Activated CD4-positive, alpha-beta memory T cell treated with anti-CD3 and anti-CD28 coated beads, Interleukin-2, amount 10 ng/mL, durations not matched to agents 7 days and 5 days (primary cell): Measurements from ENCODE around the gene TAPBPL. TPM values are rescaled to one million over a fixed set of nuclear protein-coding genes. Genes with fewer than 3 reads are reported as not detected.
"Not testable (repeated sequence)": the region's sequence is repeated elsewhere in the genome, so short reads cannot be mapped to it uniquely, and the experiment has no call there.

Source experiments
- CTCF ChIA-PET: fragments of 350-600 bp; sonication (Branson Sonifier 250); formaldehyde crosslinking; loops from one replicate; lab custom pipeline; 2021; ENCODE audit warnings: antibody characterized with exemption, inconsistent platforms; lab: Charles Lee
- POLR2A ChIA-PET: fragments of 350-600 bp; sonication (Branson Sonifier 250); formaldehyde crosslinking; loops from one replicate; lab custom pipeline; 2021; ENCODE audit warnings: antibody characterized with exemption; lab: Charles Lee
- DNase-seq: peaks from one replicate; pipeline ENCODE4 v3.0.0-alpha.2; 2020
- H3K27ac Mint-ChIP-seq: one replicate; pipeline ENCODE4 v1.8.0; 2021; ENCODE audit warnings: mild to moderate bottlenecking, mixed read lengths
- H3K27me3 Mint-ChIP-seq: one replicate; pipeline ENCODE4 v1.8.0; 2021; ENCODE audit warnings: mixed read lengths
- H3K36me3 Mint-ChIP-seq: one replicate; pipeline ENCODE4 v1.8.0; 2021; ENCODE audit warnings: low read depth, mixed read lengths
- H3K4me1 Mint-ChIP-seq: one replicate; pipeline ENCODE4 v1.8.0; 2021; ENCODE audit warnings: mixed read lengths
- H3K4me3 Mint-ChIP-seq: one replicate; pipeline ENCODE4 v1.8.0; 2021; ENCODE audit warnings: mild to moderate bottlenecking, mixed read lengths
- H3K9me3 Mint-ChIP-seq: one replicate; pipeline ENCODE4 v1.8.0; 2021; ENCODE audit warnings: mixed read lengths
- total RNA-seq, 2 experiments: library from RNA; stranded (reverse); gene quantifications; one replicate each; pipeline ENCODE4 v1.2.3, GENCODE V29; 2021

The TAPBPL gene
- total RNA-seq, 2 experiments from 2014 or later = 45.0 to 49.0 TPM

- DNase-seq = no peak
- Mint-ChIP-seq H3K4me3 (no peak overlapping the region), H3K36me3 (peaks cover 82% of the 10 kb centered on the region), H3K4me1 (peaks cover 85% of the 10 kb centered on the region), H3K9me3 (no peaks in the 10 kb centered on the region), H3K27me3 (no peaks in the 10 kb centered on the region), H3K27ac (peak overlapping the region; percentile 66)
- CTCF ChIA-PET = interaction anchor here (0.5 to 2.3 kb wide), 26 partner anchors 12 to 499 kb away, joined by 3 to 95 read pairs (median 6); partner anchors contain the start of genes CD27, GAPDH, MRPL51 and TAPBPL
- POLR2A ChIA-PET = interaction anchor here (0.7 to 7.9 kb wide), 14 partner anchors 9 to 131 kb away, joined by 3 to 215 read pairs (median 6); partner anchors contain the start of genes CD27, GAPDH, MRPL51 and TAPBPL
Measured at GRCh38 chr12:6465467-6466183, 13.8 kb downstream of the TAPBPL start.

DNA sequence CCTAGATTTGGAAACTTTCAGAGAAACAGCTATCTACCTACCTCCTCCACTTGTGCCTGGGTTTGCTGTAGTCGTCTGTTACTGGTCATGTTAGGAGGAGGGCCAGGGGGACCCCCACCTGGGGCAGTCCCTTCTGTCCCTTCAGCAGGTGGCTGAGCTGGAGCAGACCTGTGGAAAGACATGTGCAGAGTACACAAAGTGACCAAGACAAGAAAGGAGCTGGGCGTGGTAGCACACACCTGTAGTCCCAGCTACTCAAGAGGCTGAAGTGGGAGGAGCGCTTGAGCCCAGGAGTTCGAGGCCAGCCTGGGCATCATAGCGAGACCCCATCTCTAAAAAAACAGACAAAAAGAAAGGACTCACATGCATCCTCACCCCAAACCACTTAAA lies 14.3 kb downstream of the TAPBPL start:
- Mint-ChIP-seq H3K4me3 (no peak overlapping the region), H3K27ac (peak overlapping the region; percentile 27), H3K27me3 (no peaks in the 10 kb centered on the region), H3K4me1 (peaks cover 83% of the 10 kb centered on the region), H3K9me3 (no peaks in the 10 kb centered on the region), H3K36me3 (peaks cover 77% of the 10 kb centered on the region)
- DNase-seq = no peak
- ChIA-PET CTCF (interaction anchor here (1.2 to 2.3 kb wide), 22 partner anchors 15 to 499 kb away, joined by 3 to 95 read pairs (median 8); partner anchors contain the start of genes CD27, GAPDH, MRPL51 and TAPBPL), POLR2A (interaction anchor here (0.7 to 7.9 kb wide), 9 partner anchors 9 to 130 kb away, joined by 4 to 215 read pairs (median 14); partner anchors contain the start of genes CD27, GAPDH, MRPL51 and TAPBPL)

- Mint-ChIP-seq H3K4me1 (peaks cover 83% of the 10 kb centered on the region), H3K27ac (peak overlapping the region; percentile 56), H3K36me3 (peaks cover 71% of the 10 kb centered on the region)
- H3K4me3 Mint-ChIP-seq, H3K27me3 Mint-ChIP-seq, DNase-seq, H3K9me3 Mint-ChIP-seq: not testable (repeated sequence)
- ChIA-PET POLR2A (interaction anchor here (1.7 to 7.9 kb wide), 7 partner anchors 10 to 130 kb away, joined by 6 to 215 read pairs (median 27); partner anchors contain the start of genes CD27, GAPDH, MRPL51 and TAPBPL), CTCF (interaction anchor here (2.1 to 2.3 kb wide), 6 partner anchors 16 to 144 kb away, joined by 6 to 95 read pairs (median 20); partner anchors contain the start of genes MRPL51 and TAPBPL)
Measured at GRCh38 chr12:6466751-6467150, 14.9 kb downstream of the TAPBPL start.

- DNase-seq, H3K27me3 Mint-ChIP-seq, CTCF ChIA-PET, H3K27ac Mint-ChIP-seq, H3K9me3 Mint-ChIP-seq: not testable (repeated sequence)
- POLR2A ChIA-PET = interaction anchor here (3.8 to 6.4 kb wide), 4 partner anchors 15 to 65 kb away, joined by 32 to 298 read pairs (median 110); partner anchors contain the start of genes CD27, MRPL51, NCAPD2 and TAPBPL
- Mint-ChIP-seq H3K4me3 (peak overlapping the region; percentile 89), H3K4me1 (peaks cover 79% of the 10 kb centered on the region), H3K36me3 (peaks cover 61% of the 10 kb centered on the region)
Measured at GRCh38 chr12:6467571-6468282, 15.9 kb downstream of the TAPBPL start.

GRCh38 chr12:6468283-6468575 lies 16.4 kb downstream of the TAPBPL start:
- Mint-ChIP-seq H3K4me1 (peaks cover 74% of the 10 kb centered on the region), H3K9me3 (no peaks in the 10 kb centered on the region), H3K27ac (peak overlapping the region; percentile 88), H3K36me3 (peaks cover 56% of the 10 kb centered on the region), H3K4me3 (peak overlapping the region; percentile 89), H3K27me3 (no peaks in the 10 kb centered on the region)
- DNase-seq = no peak
- ChIA-PET POLR2A (interaction anchor here (3.8 to 6.4 kb wide), 4 partner anchors 16 to 64 kb away, joined by 32 to 298 read pairs (median 110); partner anchors contain the start of genes CD27, MRPL51, NCAPD2 and TAPBPL), CTCF (interaction anchor here (1.2 to 2.3 kb wide), 3 partner anchors 20 to 70 kb away, joined by 4 to 9 read pairs (median 8); no protein-coding TSS in a partner anchor)

DNA sequence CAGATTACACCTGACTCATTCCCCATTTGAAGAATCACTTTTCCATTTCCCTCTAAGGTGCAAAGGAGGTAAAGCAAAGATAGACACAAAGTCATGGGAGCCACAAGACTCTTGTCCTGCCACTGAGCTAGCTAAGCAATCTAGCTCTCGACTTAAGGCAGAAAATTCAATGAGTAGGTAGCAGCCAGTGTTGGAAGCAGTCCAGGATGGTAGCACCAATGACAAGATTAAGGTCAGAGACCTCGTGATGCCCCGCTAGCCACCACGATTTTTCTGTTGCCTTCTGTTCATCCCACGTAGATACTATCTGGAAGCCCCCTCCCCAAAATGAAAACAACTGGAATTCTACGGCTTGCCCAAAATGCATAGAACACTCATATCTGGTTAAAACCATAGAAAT lies 17.2 kb downstream of the TAPBPL start:
- Mint-ChIP-seq H3K4me1 (peaks cover 65% of the 10 kb centered on the region), H3K9me3 (no peaks in the 10 kb centered on the region), H3K4me3 (peak overlapping the region; percentile 89), H3K27me3 (peaks cover 3% of the 10 kb centered on the region), H3K27ac (peak overlapping the region; percentile 88), H3K36me3 (peaks cover 49% of the 10 kb centered on the region)
- POLR2A ChIA-PET = interaction anchor here (1.4 to 6.4 kb wide), 8 partner anchors 17 to 95 kb away, joined by 6 to 298 read pairs (median 45); partner anchors contain the start of genes CD27, GAPDH, MRPL51 and NCAPD2
- no peak for DNase-seq
- CTCF ChIA-PET = interaction anchor here (0.8 to 2.3 kb wide), 7 partner anchors 8 to 133 kb away, joined by 3 to 9 read pairs (median 4); no protein-coding TSS in a partner anchor

GRCh38 chr12:6469609-6470374 lies 17.9 kb downstream of the TAPBPL start:
- Mint-ChIP-seq H3K27ac (peak overlapping the region; percentile 88), H3K27me3 (peaks cover 7% of the 10 kb centered on the region), H3K4me3 (peak overlapping the region; percentile 89), H3K9me3 (no peaks in the 10 kb centered on the region), H3K4me1 (peaks cover 58% of the 10 kb centered on the region), H3K36me3 (peaks cover 42% of the 10 kb centered on the region)
- ChIA-PET CTCF (interaction anchor here (0.6 to 2.3 kb wide), 26 partner anchors 8 to 421 kb away, joined by 3 to 13 read pairs (median 4); partner anchors contain the start of genes GAPDH, MRPL51 and TAPBPL), POLR2A (interaction anchor here (0.8 to 6.4 kb wide), 34 partner anchors 10 to 474 kb away, joined by 3 to 298 read pairs (median 5); partner anchors contain the start of genes C12orf57, CD27, CDCA3 and COPS7A)
- DNase-seq = no peak

DNA sequence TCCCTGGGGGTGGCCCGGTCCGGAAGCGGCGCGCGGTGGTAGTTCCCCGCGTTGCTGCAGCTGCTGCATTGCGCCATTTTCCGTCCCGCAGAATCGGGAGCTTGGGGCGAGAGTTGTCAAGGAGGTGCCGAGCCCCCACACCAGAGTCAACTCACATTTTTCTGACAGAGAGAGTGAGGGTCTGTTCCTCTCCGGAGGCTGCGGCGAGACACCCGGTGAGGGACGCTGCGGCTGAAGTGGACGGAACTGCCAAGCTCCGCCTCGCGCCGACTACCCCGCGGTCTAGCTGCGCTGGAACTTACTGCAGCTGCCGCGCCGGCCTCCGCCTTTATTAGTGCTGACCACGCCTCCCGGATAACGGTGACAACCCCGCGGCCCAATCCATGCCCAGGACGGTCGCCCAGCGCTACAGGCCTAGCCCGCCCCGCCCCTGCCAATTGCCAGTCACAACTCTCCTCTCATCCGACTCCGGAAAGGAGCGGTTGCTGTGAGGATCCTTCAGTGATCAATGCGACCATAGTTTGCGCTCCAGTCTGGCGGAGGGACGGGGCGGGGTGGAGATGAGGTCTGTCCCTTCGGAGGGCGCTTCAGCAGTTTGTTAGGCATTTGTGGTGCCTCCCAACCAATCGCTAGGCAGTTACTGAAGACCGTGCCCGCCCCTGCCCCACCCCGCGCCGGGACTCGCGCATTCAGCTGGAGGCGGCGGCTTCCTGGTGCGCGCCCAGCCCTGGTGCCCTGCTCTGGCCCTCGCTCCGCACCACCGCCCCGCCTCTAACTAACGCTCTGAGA lies 18.7 kb downstream of the TAPBPL start, which contains the start of gene VAMP1:
TSS of gene VAMP1 (minus strand) at position 303 of the 789 bp plus-strand sequence. CDS start at position 157, 146 bp downstream.
- H3K27me3 Mint-ChIP-seq = peaks cover 8% of the 10 kb centered on the region
- peak within 1 kb of the TSS; percentile 89 for H3K4me3 Mint-ChIP-seq
- peak within 1 kb of the TSS; percentile 88 for H3K27ac Mint-ChIP-seq
- ChIA-PET POLR2A (interaction anchor here (0.7 to 6.4 kb wide), 40 partner anchors 10 to 638 kb away, joined by 3 to 298 read pairs (median 5); partner anchors contain the start of genes C12orf57, CD27, CDCA3 and COPS7A), CTCF (interaction anchor here (0.7 to 2.3 kb wide), 27 partner anchors 9 to 420 kb away, joined by 3 to 13 read pairs (median 4); partner anchors contain the start of genes GAPDH, MRPL51 and TAPBPL)
- H3K4me1 Mint-ChIP-seq = peaks cover 52% of the 10 kb centered on the region
- peak; percentile 99 for DNase-seq
- H3K36me3 Mint-ChIP-seq = peaks cover 38% of the 10 kb centered on the region
- no peaks in the 10 kb centered on the region for H3K9me3 Mint-ChIP-seq

DNA sequence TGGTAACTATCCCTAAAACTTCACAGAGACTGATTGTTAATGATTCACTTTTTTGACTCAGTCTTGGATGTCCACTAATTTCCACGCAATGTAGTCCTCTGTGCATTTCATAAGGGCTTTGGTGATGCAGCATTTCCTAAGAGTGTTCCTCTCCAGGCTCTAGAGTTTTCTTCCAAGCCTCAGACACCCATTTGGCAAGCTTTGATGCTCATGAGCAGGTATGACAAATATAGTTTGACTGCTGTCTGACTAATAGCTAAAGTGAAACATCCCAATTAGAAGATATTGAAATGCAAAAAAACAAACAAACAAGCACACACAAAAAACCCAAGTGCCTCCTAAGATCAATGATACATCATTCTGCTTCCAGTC lies 20.1 kb downstream of the TAPBPL start:
- no peak for DNase-seq
- POLR2A ChIA-PET = interaction anchor here (1.6 to 6.4 kb wide), 8 partner anchors 8 to 116 kb away, joined by 3 to 298 read pairs (median 34); partner anchors contain the start of genes CD27, GAPDH, MRPL51 and NCAPD2

GRCh38 chr12:6472491-6472890 lies 20.6 kb downstream of the TAPBPL start:
- POLR2A ChIA-PET = interaction anchor here (1.6 to 6.4 kb wide), 5 partner anchors 20 to 117 kb away, joined by 3 to 298 read pairs (median 88); partner anchors contain the start of genes CD27, GAPDH, MRPL51 and NCAPD2
- H3K36me3 Mint-ChIP-seq = peaks cover 20% of the 10 kb centered on the region
- no peaks in the 10 kb centered on the region for H3K9me3 Mint-ChIP-seq
- DNase-seq = no peak
- CTCF ChIA-PET = interaction anchor here (1.0 to 1.5 kb wide), 2 partner anchors 9 to 82 kb away, joined by 3 to 5 read pairs; no protein-coding TSS in a partner anchor
- H3K4me1 Mint-ChIP-seq = peaks cover 35% of the 10 kb centered on the region
- no peak overlapping the region for H3K27ac Mint-ChIP-seq
- no peak overlapping the region for H3K4me3 Mint-ChIP-seq
- H3K27me3 Mint-ChIP-seq = peaks cover 8% of the 10 kb centered on the region

More for the DNA sequence above, 20.1 kb downstream of the TAPBPL start:
- CTCF ChIA-PET = interaction anchor here (1.0 to 2.0 kb wide), 3 partner anchors 9 to 82 kb away, joined by 3 to 12 read pairs (median 5); no protein-coding TSS in a partner anchor
- Mint-ChIP-seq H3K36me3 (peaks cover 25% of the 10 kb centered on the region), H3K27me3 (peaks cover 8% of the 10 kb centered on the region), H3K4me3 (no peak overlapping the region), H3K27ac (peak overlapping the region; percentile 88), H3K9me3 (no peaks in the 10 kb centered on the region), H3K4me1 (peaks cover 40% of the 10 kb centered on the region)
